HG02759 (cell line): ENCODE measurements around the gene SYNPO.

Source experiments
- ATAC-seq: cut with Tn5 transposase; IDR thresholded peaks from one replicate; pipeline ENCODE4 v1.9.1; 2021; ENCODE audit warnings: mild to moderate bottlenecking, moderate library complexity; ENCODE audit not compliant: unreplicated experiment

The SYNPO gene

DNA sequence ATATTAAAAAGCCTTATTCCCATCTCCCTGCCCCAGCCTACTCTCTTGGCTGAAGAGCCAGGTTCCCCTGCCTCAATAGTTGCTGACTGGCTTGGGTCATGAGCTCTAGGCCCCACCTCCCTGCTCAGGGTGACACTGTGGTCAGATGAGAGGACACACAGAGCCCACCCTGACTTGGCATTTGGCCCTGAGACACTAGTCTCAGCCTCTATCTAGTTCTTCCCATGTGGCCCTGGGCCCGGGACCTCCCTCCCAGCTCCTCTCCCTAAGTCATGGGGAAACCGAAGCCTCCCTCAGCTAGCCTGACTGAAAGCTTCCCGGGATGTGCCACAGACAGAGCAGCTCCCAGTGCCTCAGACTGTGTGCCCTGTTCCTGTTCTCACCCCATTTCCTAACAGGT lies 14.8 kb downstream of the SYNPO start:
- ATAC-seq = no peak

DNA sequence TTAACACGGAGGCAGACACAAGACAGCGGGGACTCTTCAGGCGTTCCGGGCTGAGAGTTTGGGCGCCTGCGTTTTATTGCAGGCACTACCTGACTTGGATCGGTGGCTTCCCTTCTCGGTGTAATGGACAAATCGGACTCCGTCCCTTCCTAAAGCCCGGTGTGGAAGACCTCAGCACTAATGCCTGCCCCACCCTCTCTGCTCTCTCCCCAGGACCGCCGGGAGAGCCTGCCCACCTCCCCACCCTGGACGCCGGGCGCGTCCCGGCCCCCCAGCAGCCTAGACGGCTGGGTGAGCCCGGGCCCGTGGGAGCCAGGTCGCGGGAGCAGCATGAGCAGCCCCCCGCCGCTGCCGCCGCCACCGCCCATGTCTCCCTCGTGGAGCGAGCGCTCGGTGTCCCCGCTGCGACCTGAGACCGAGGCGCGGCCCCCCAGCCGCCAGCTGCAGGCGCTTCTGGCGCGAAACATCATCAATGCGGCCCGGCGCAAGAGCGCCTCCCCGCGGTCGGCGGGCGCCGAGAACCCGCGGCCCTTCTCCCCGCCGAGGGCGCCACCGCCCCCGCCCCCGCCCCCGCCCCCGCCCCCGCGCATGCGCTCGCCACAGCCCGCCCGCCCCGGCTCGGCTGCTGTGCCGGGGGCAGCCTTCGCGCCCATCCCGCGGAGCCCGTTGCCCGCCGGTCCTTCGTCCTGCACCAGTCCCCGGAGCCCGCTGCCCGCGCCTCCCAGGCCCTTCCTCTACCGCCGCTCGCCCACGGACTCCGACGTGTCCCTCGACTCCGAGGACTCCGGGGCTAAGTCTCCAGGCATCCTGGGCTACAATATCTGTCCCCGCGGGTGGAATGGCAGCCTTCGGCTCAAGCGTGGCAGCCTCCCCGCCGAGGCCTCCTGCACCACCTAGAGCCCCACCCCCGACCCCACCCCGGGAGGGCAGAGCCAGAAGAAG lies 16.0 kb downstream of the SYNPO start:
- ATAC-seq = peak; percentile 86

DNA sequence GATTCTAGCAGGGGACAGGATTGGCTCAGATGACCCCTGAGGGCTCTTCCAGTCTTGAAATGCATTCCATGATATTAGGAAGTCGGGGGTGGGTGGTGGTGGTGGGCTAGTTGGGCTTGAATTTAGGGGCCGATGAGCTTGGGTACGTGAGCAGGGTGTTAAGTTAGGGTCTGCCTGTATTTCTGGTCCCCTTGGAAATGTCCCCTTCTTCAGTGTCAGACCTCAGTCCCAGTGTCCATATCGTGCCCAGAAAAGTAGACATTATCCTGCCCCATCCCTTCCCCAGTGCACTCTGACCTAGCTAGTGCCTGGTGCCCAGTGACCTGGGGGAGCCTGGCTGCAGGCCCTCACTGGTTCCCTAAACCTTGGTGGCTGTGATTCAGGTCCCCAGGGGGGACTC lies 17.7 kb downstream of the SYNPO start:
- ATAC-seq = no peak

DNA sequence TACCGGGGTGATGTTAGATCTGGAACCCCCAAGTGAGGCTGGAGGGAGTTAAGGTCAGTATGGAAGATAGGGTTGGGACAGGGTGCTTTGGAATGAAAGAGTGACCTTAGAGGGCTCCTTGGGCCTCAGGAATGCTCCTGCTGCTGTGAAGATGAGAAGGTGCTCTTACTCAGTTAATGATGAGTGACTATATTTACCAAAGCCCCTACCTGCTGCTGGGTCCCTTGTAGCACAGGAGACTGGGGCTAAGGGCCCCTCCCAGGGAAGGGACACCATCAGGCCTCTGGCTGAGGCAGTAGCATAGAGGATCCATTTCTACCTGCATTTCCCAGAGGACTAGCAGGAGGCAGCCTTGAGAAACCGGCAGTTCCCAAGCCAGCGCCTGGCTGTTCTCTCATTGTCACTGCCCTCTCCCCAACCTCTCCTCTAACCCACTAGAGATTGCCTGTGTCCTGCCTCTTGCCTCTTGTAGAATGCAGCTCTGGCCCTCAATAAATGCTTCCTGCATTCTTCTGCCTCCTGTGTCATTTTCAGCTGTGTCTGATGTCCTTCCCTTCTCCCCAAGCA lies 18.3 kb downstream of the SYNPO start:
- ATAC-seq = no peak

DNA sequence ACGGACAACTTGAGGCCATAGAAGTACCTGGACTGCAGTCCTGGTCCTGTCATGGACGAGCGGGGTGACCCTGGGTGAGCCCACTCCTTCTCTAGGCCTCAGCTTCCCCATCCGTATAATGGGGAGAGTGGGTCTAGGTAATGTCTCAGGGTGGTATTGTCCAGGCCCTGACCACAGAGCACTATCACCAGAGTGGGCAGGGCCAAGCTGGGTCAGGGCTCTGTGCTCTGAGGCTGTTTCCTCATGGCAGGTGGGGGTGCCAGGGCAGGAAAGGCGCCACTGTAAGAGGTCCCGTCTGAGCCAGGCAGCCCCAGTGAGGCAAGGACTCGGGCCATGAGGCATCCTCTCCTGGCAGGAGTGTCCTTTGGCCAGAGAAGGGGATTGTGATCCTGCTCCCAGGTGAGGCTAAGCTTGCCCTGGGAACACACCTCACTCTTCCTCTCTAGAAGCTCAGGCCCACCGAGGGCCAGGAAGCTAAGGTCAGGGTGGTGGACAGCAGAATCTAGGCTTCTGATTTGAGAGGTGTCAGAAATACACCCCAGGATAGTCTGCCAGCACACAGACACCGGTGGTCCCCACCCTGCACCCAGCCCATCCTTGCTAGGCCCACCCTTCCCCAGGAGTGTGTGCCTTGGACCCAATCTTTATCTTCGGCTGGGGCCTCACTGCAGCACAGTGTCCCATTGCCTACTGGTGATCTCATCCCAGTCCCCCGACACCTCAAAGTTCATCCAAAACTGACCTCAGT lies 19.1 kb downstream of the SYNPO start:
- no peak for ATAC-seq

DNA sequence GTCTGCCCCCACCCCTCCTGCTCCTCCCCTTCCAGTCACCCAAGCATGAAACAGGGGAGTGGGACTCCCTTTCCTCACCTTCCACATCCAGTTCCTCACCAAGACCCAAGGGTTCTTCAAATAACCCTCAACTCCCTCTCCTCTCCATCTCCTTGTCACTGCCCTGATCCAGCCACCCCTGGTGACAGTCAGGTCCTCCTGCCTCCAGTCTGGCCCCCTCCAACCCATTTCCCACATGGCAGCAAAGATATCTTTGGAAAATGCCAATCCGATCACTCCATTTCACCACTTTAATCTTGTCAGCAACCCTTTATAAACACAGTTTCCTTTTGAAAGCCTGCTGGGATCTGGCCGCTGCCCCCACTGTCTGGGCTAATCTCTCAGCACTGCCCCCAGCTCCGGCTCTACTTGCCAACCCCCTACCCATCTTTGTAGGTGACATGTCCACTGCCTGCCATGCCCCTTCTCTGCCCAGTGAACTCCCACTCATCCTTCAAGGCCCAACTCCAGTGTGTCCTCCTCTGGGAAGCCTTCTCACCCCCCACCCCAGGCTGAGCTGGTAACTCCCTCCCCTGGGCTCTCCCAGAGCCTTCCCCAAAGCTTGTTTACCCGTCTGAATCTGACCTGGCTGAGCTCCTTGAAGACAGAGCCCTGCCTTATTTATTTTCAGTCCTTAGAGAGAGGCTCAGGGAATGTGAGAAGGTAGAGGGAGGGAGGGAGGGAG lies 19.8 kb downstream of the SYNPO start:
- no peak for ATAC-seq

DNA sequence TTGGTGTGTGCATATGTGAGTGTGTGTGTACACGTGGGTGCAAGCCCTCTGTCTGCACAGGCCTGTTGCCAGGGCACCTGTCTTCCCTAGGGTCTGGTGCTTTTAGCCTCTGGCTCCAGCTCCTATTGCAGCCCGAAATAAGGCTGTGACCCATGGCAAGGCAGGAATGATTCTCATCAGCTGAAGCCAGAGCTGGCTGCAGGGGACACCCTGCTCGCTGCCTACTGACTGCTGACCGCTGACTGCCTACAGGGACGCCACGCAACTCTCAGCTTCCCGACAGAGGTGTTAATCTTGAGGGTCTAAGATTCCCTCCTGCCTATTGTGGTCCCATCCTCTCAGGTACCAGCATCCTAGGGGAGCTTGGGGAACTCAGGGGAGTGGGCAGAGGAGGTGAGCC lies 20.6 kb downstream of the SYNPO start, which contains the start of gene MYOZ3:
MYOZ3 (plus strand) TSS at position 166 of the 400 bp plus-strand sequence. CDS start 1,691 bp downstream, outside the sequence.
- no peak for ATAC-seq

DNA sequence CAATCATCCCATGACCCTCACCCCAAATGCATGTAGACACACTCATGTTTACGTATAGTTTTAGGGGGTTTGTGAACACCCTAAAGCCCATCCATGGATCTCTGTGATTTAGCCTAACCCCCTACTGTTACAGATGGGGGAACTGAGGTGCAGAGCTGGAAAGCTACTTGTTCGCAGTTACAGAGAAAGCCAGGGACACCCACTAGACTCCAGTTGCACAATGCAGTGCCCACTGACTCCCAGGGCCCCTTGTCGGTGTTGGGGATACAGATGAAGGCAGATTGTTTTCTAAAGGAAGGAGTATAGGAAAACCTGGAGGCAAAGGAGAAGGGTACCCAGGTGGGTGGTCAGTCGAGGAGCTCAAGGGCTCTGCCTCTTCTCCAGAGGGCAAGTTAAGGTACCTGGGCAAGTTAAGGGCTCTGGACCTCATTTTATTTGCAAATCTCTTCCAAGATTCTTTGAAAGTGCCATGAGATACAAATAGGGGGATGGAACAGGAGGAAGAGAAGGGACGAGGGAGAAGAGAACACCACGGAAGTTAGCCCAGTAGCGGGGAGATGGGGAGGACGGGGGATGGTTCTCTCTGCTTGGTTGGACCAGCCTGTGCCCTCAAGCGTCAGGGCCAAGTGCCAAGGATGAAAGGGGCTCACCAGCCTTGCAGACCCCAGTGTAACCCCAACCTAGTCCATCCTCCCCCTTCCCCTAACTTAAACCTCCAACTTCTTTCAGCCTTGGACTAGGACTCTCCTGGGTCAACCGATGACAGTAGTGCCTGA lies 21.5 kb downstream of the SYNPO start:
- no peak for ATAC-seq

DNA sequence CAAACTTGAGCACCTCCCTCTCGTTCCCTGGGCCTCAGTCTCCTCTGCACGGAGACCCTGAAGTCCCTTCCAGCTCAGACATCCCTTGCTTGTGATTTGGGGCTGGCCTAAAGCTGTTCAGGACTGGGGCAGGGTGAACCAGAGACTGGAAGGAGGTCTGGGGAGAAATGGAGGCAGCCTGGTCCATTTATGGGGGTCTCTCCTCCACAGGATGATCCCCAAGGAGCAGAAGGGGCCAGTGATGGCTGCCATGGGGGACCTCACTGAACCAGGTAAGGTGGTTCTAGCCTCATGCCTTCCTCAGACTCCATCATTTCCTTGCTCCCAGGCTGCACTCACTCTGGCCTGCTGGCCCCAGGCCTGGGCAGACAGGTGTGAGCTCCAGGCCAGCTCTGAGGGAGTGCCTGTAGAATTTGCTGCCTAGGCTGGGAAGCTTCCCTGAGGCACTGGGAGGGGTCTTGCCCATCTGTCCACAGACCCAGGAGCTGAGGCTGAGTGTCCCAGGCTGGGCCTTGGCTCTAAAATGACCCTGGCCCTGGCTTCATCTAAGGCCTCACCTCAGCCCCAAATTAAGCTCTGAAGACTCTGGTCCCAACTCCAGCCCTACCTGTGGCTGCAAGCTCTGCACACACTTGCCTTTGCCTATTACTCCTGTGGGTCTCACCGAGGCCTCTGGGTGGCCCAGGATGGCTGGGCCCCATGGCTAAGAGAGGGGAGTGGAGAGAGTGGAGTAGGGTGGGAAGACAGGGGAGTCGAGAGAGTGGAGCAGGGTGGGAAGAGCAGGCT lies 22.5 kb downstream of the SYNPO start:
- ATAC-seq = no peak

DNA sequence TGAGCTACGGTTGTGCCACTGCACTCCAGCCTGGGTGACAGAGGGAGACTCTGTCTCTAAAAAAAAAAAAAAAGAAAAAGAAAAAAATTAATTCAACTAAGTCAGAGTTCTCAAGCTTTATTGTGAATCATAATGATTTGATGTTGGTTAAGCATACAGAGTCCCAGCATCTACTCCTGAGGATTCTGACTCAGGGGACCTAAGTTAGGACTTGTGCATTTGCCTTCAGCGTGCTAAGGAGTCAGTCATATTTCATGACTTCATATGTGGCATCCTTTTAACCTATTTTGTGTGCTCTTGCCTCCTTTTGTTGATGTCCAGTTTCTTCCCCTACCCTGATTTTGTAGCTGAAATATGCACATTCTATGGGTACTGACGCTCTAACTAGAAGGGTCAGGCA lies 23.5 kb downstream of the SYNPO start:
- ATAC-seq = no peak

DNA sequence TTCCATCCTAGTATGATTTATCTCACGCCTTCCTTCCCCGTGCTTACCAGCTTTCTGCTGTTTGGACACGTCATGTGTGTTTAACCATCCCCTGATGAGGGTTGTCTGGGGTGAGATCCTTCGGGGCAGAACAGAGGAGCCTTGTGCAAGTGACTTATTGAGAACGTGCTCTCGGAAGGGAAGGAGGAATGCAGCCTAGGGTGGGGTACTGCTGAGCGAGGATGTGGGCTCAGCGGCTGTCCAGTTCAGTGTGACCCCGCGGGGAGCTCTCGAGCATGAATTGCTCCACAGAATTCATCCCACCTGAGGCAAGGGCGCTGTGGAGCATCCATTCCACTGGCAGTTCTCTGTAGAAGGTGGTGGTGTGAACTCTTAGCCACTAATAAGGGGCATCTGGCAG lies 24.6 kb downstream of the SYNPO start:
- no peak for ATAC-seq

DNA sequence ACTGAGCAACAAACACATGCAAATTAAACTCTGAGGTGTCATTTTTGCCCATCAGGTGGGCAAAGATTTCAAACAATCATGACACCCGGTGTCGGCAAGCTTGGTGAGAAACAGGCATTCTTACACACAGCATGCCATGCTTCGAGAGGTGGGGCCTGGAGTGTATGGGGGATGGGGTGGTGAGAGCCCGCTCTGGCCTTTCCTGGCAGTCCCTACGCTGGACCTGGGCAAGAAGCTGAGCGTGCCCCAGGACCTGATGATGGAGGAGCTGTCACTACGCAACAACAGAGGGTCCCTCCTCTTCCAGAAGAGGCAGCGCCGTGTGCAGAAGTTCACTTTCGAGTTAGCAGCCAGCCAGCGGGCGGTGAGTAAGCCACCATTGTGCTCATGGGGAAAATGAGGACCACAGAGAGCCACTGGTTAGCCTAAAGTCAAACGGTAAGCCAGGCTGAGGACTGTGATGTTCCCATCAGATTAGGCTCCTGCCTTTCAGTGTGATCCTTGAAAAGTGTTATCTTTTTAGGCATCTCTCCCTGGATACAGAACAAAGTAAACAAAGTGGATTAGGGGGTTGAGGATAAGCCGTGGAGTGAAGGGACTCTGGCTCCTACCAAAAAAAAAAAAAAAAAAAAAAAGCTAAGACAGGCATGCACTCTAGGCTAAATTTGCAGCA lies 30.0 kb downstream of the SYNPO start:
- ATAC-seq = no peak

DNA sequence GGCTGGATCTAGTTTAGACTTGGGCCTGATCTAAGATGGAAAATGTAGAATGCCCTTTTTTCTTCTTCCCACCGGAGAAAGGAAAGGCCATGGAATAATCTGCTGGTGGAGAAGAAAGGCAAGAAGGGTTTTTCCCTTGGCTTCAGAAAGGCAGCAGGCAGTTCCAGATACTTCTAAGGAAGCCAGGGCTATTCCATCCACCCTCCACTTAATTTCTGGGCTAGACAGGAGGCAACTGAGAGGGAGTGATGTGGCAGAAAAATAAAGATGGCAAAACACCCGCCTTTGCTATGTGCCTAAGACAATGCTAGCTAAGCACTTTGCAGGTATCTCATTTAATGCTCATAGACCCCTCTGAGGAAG lies 30.5 kb downstream of the SYNPO start:
- ATAC-seq = no peak

DNA sequence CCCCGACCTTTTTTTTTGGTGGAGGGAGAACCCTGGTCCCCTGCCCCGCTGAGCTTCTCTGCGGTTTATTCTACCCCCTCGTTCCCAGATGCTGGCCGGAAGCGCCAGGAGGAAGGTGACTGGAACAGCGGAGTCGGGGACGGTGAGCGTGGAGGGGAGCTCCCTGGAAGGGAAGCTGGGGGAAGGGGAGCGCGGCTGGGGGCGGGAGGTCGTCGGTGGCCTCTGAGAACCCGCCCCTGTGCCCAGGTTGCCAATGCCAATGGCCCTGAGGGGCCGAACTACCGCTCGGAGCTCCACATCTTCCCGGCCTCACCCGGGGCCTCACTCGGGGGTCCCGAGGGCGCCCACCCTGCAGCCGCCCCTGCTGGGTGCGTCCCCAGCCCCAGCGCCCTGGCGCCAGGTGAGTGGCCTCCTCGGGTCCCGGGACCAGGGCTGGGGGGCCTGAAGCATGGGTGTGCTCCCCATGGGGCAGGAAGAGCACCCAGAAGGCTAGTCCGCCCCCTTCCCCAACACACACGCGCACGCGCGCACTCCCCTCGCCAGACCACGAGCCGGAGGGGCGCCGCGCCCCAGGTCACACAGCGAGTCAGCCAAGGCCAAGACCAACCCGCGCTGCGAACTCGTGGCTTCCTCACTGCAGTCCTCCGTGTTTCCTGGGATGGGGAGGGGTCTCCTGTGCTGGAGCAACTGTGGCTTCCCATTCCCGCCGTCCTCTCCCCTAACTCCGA lies 31.2 kb downstream of the SYNPO start:
- ATAC-seq = peak; percentile 39

DNA sequence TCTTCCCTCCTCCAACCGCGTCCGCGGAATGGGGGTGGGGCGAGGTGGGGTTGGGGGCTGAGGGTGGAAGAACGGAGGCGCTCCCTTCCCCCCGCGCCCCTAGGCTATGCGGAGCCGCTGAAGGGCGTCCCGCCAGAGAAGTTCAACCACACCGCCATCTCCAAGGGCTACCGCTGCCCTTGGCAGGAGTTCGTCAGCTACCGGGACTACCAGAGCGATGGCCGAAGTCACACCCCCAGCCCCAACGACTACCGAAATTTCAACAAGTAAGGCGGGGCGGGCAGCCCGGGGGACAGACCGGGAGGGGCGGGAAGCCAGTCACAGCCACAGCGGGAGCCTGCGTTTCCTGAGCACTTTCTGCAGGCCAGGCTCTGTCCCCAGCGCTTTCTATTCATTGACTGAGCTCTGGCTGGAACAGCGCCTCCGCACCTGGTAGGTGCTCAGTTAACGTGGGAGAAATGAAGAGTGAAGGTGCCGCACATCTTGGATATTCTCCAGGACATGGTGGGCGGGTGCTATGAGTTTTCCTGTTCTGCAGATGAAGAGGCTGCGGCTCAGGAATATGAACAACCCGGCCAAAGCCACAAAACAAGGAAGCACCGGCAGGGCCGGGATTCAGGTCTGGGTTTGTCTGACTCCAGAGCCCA lies 31.9 kb downstream of the SYNPO start:
- ATAC-seq = peak; percentile 44

DNA sequence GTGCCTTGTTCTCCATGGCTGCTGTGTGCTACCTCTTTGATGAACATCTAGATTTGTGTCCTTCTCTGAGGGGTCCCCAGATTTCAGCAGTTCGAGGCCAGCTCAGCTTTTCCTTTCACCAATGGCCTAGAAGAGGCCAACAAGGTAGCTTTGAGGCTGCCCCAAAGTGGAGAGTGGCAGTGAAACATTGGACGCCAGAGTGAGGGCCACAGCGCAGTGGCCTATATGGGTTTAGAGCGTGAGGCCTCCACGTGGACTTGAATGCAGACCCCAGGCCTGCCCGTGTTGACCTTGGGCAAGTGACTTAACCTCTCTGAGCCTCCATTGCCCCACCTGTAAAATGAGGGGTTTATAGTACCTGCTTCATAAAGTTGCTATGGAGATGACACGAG lies 32.4 kb downstream of the SYNPO start:
- ATAC-seq = no peak

DNA sequence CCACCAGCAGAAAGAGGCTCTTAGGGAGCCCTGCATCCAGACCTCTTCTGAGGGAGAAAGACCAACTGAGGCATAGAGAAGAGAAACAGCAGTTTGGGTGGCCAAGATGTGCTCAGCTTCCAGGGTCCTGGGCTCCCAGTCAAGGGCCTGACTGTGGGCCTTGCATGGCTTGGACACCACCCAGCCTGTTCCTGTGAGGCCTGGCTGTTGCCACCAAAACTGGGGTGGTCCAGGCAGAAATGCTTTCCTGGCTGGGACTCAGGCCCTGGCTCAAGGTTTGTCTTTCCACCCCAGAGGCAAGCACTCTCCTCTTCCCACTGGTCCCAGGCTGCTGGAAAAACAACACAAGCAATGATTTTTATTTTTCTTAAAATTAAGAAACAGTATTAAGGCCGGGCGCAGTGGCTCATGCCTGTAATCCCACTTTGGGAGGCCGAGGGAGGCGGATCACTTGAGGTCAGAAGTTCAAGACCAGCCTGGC lies 33.9 kb downstream of the SYNPO start:
- no peak for ATAC-seq

DNA sequence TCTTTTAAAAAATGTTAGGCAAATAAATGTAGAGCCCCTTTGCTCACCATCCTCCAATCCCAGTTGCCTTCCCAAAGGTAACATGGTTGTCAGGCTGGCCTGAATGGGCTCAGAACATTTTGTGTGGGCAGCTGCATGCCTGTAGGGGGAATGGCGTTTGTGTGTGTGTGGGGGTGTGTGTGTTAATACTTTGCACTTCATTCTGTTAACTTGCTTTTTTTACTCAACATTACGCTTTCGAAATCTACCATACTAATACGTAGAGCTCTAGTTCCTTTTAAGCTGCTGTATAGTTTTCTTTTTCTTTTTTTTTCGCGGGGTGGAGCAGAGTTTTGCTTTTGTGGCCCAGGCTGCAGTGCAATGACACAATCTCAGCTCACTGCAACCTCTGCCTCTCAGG lies 34.6 kb downstream of the SYNPO start:
- ATAC-seq = no peak
